Myocyte (in vitro differentiated cells): ENCODE measurements around the gene CCNE1. TPM values are rescaled to one million over a fixed set of nuclear protein-coding genes. Genes with fewer than 3 reads are reported as not detected.
"Not testable (repeated sequence)": the region's sequence is repeated elsewhere in the genome, so short reads cannot be mapped to it uniquely, and the experiment has no call there.

Experiments
- DNase-seq: peaks from one replicate; pipeline ENCODE4 v3.0.0-alpha.2; 2012; ENCODE audit warnings: low read depth
- total RNA-seq: library from RNA; depleted of rRNA; stranded (reverse); fragments of >200 nt; gene quantifications from 2 replicates; pipeline ENCODE4 v1.2.3, GENCODE V29; 2014

The CCNE1 gene
- total RNA-seq, 1 donor from 2014 or later, result 7.8 TPM

DNA sequence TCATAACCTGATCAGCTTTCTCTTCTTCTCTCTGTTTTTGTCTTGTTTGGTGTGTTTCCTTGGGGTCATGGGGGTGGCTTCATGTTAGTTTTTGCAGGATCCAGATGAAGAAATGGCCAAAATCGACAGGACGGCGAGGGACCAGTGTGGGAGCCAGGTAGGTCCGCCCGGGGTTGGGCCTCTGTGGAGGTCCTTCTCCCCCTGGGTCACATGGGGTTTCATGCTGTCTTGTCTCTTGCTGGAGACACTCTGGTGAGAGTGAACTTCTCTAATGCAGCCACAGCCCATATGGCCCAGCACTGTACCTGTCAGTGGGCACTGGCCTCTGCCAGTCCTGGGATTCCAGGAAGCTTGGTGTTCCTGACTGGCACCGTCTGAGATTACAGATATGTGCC, 1.1 kb downstream of the CCNE1 start:
- DNase-seq, result no peak

DNA sequence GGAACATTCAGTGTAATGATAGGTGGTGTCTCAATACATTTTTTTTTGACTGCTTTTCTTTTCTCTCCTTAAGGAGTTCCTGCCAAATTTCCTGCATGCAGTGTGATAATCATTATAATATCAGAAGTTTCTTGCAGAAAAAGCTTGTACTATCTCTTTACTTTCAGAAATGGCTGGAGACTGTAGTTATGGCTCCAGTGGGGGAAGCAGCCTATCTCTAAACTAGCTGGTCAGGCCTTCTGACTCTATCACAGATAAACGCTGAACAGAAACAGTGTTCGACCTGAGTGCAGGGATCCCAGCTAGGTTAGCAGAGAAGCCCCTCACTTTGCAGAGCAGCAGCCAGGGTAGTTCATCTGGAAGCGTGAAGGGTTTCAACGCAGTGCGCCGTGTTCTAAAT, 1.9 kb downstream of the CCNE1 start:
- no peak for DNase-seq

DNA sequence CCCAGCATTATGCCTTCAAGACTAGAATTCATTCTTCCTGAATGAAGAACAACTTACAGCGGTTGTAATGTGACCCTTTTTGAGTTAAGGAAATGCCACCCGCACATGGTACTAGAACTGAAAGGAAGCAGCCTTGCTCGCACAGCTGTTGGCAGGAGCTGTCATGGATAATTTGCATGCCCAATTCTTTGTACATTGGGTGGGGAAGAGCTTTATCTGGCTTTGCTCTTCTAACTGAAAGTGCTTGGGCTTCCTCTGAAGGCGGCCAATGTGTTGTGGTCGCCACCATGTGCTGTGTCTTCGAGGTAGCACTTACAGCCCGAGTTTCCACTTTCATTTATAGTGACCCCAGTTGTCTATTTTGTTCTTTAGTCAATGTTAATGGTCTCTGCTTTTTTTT, 3.4 kb downstream of the CCNE1 start:
- DNase-seq, result peak; percentile 57

DNA sequence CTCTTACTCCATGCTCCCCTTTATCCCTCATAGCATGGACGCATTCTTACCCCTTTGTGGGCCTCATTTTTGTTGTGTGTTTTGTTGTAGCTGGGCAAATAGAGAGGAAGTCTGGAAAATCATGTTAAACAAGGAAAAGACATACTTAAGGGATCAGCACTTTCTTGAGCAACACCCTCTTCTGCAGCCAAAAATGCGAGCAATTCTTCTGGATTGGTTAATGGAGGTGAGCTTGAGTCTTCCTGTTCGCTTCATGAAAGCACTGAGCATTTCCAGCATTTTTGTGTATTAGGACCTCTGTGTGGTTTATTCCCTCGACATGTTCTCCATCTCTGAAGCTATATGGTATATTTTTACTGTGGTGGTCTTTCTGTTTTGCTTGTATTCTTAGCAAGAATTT, 5.5 kb downstream of the CCNE1 start:
- DNase-seq, result no peak

- DNase-seq, result no peak
These were observed 7.5 kb downstream of the CCNE1 start for GRCh38 chr19:29819300-29819699.

DNA sequence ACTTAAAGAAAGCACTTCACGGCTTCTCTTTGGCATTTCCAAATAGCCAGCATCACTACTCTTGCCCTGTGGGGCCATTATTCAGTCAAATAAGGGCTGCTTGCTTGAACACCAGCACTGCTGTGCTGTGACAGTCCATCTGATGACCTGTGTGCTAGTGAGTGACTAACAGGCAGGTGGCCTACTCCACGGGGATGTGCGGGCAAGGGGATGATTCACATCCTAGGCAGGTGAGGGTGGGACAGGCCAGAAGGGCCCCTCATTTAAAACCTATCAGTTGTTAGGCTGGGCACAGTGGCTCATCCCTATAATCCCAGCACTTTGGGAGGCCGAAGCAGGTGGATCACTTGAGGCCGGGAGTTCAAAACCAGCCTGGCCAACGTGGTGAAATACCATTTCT, 8.2 kb downstream of the CCNE1 start:
- DNase-seq, result no peak

DNA sequence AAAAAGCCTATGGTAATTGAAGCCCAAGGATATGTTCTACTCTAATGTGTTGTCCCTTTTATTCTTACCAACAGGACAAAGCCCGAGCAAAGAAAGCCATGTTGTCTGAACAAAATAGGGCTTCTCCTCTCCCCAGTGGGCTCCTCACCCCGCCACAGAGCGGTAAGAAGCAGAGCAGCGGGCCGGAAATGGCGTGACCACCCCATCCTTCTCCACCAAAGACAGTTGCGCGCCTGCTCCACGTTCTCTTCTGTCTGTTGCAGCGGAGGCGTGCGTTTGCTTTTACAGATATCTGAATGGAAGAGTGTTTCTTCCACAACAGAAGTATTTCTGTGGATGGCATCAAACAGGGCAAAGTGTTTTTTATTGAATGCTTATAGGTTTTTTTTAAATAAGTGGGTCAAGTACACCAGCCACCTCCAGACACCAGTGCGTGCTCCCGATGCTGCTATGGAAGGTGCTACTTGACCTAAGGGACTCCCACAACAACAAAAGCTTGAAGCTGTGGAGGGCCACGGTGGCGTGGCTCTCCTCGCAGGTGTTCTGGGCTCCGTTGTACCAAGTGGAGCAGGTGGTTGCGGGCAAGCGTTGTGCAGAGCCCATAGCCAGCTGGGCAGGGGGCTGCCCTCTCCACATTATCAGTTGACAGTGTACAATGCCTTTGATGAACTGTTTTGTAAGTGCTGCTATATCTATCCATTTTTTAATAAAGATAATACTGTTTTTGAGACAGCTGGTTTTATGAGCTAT, 12.0 kb downstream of the CCNE1 start:
- DNase-seq, result no peak

GRCh38 chr19:29825263-29825662, 13.5 kb downstream of the CCNE1 start:
- not testable (repeated sequence) for DNase-seq

GRCh38 chr19:29831041-29831548, 19.3 kb downstream of the CCNE1 start:
- no peak for DNase-seq

GRCh38 chr19:29831686-29832085, 19.9 kb downstream of the CCNE1 start:
- DNase-seq, result no peak

DNA sequence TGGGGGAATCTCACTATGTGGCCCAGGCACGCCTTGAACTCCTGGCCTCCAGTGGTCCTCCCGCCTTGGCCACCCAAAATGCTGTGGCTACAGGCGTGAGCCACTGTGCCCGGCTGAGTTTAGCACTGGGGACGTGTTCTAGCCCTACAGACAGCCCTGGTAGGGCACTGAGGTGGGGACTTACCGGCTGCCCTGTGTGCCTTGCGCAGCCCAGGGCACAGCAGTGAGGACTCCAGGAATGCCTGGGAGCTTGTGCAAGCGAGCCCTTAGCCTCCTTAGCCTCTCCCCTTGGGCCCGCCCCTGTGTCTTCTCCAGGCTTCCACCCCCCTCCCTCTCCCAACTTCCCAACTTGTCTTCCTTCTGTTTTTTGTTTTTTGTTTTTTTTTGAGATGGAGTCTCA, 21.0 kb downstream of the CCNE1 start:
- DNase-seq, result no peak

GRCh38 chr19:29833614-29834261, 21.9 kb downstream of the CCNE1 start:
- DNase-seq, result no peak

DNA sequence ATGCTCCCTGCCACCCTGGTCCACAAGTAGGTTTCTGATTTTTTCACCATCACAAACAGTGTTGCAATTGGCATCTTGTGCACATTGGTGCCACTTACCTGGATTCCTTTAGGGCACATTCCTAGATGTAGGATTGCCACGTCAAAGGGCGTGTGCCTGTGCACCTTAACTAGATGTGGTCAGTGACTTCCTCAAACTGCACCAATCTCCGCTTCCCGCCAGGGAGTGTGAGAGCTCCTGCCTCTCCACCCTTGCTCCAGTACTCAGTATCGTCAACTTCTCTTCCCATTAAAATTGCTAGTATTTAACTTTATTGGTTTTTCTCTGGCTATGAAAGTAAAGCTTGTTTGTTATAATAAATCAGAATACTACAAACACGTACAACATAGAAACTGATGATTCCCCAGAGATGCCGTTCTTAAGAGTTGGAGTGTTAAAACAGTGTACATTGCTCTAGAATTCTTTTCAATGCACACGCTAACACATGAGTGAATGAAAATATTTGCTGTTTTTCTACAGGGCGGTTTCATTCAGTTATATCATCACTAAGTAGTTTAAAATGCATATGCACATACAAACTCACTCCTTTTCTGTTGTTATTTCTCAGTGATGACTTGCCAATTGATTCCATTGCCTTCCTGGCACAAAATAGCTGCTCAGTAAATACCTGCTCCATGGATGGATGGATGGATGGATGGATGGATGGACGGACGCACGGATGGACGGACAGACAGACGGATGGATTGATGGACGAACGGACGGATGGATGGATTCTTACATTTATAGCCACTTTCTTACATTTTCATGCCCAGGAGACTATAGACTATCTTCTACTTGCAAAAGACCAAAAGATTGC, 23.4 kb downstream of the CCNE1 start:
- no peak for DNase-seq

- no peak for DNase-seq
These were observed 24.6 kb downstream of the CCNE1 start for GRCh38 chr19:29836409-29836825.

DNA sequence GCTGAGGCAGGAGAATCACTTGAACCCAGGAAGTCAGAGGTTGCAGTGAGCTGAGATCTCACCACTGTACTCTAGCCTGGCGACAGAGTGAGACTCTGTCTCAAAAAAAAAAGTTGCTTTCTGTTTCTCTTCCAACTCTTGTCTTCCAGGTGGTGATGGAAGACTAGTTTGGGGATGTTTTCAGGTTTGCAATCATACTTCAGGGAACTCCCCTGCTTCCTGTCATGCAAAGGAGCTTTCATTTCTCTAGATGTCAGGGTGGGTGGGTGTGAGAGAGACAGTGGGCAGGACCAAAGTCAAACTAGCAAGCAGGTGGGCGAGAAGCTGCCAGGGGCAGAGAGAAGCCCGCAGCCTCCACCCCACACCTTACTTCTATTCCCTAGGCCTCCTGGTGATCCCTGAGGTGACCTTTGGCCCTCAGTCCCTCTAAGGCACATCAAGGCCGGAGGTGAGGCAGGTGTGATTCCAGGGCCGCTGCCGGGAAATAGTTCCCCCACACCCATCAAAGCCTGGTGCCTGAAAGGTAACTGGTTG, 25.7 kb downstream of the CCNE1 start:
- DNase-seq, result no peak

GRCh38 chr19:29837996-29838395, 26.2 kb downstream of the CCNE1 start:
- DNase-seq, result no peak

GRCh38 chr19:29840066-29840950, 28.5 kb downstream of the CCNE1 start:
- DNase-seq, result peak; percentile 13

- DNase-seq, result peak; percentile 29
These were observed 29.4 kb downstream of the CCNE1 start for GRCh38 chr19:29841209-29841558.

- peak; percentile 68 for DNase-seq
These were observed 30.0 kb downstream of the CCNE1 start for GRCh38 chr19:29841559-29842367.
